HG03039 (cell line): ENCODE measurements around the gene GIN1.
A peak's percentile ranks its signal among the peaks of the same experiment; 100 is the strongest.
"Not testable (repeated sequence)": the region's sequence is repeated elsewhere in the genome, so short reads cannot be mapped to it uniquely, and the experiment has no call there.

ENCODE experiments used
- ATAC-seq: cut with Tn5 transposase; IDR thresholded peaks from one replicate; pipeline ENCODE4 v1.9.1; 2021; ENCODE audit warnings: mild to moderate bottlenecking, moderate library complexity; ENCODE audit not compliant: unreplicated experiment

GIN1 gene

GRCh38 chr5:103119765-103120606, at the start of gene GIN1, which contains the start of gene PPIP5K2:
TSS of gene GIN1 (minus strand) at chr5:103120138. CDS start at chr5:103108707, 11,431 bp downstream.
TSS of gene PPIP5K2 (plus strand) at chr5:103120301. CDS start at chr5:103129590, 9,289 bp downstream.
- ATAC-seq, result peak; percentile 89

- ATAC-seq, result no peak
Measured at GRCh38 chr5:103166706-103167105, 46.8 kb upstream of the GIN1 start.

- no peak for ATAC-seq
Measured at GRCh38 chr5:103151156-103151555, 31.2 kb upstream of the GIN1 start.

- no peak for ATAC-seq
Measured at GRCh38 chr5:103148213-103148612, 28.3 kb upstream of the GIN1 start.

GRCh38 chr5:103145196-103145595, 25.3 kb upstream of the GIN1 start:
- no peak for ATAC-seq

GRCh38 chr5:103142132-103142531, 22.2 kb upstream of the GIN1 start:
- ATAC-seq, result not testable (repeated sequence)

- ATAC-seq, result peak; percentile 93
Measured at GRCh38 chr5:103139264-103139865, 19.4 kb upstream of the GIN1 start.

GRCh38 chr5:103138202-103138690, 18.3 kb upstream of the GIN1 start:
- no peak for ATAC-seq

GRCh38 chr5:103135461-103135860, 15.5 kb upstream of the GIN1 start:
- ATAC-seq, result no peak

- no peak for ATAC-seq
Measured at GRCh38 chr5:103133231-103133630, 13.3 kb upstream of the GIN1 start.

- no peak for ATAC-seq
Measured at GRCh38 chr5:103132684-103133083, 12.7 kb upstream of the GIN1 start.

GRCh38 chr5:103128202-103128601, 8.3 kb upstream of the GIN1 start:
- no peak for ATAC-seq

GRCh38 chr5:103127292-103127817, 7.4 kb upstream of the GIN1 start:
- no peak for ATAC-seq

- no peak for ATAC-seq
Measured at GRCh38 chr5:103126557-103126956, 6.6 kb upstream of the GIN1 start.

- no peak for ATAC-seq
Measured at GRCh38 chr5:103122242-103122641, 2.3 kb upstream of the GIN1 start.

- no peak for ATAC-seq
Measured at GRCh38 chr5:103120607-103121200, 766 bp upstream of the GIN1 start.

GRCh38 chr5:103119070-103119764, 721 bp downstream of the GIN1 start:
- no peak for ATAC-seq

GRCh38 chr5:103117471-103117991, 2.4 kb downstream of the GIN1 start:
- ATAC-seq, result no peak

GRCh38 chr5:103114440-103114839, 5.5 kb downstream of the GIN1 start:
- no peak for ATAC-seq

GRCh38 chr5:103112910-103113309, 7.0 kb downstream of the GIN1 start:
- no peak for ATAC-seq

GRCh38 chr5:103111468-103111867, 8.5 kb downstream of the GIN1 start:
- no peak for ATAC-seq
